Calu3 (cell line): ENCODE data around the gene TP53BP1. TPM values are rescaled to one million over a fixed set of nuclear protein-coding genes. Genes with fewer than 3 reads are reported as not detected.

Experiments
- BruUV-seq: library from RNA; stranded (reverse); fragments of 400-500 nt; replicated peaks from 2 replicates; lab custom pipeline; 2021; lab: Mats Ljungman, UMichigan
- CTCF ChIA-PET: fragments of 300-600 bp; sonication (Branson Sonifier 250); formaldehyde crosslinking; loops from one replicate; lab custom pipeline; 2022; ENCODE audit warnings: antibody characterized with exemption; lab: Charles Lee
- DNase-seq: peaks from one replicate; pipeline ENCODE4 v3.0.0; 2022
- H3K27ac Mint-ChIP-seq: one replicate; pipeline ENCODE4 v1.8.0; 2022; ENCODE audit warnings: mixed read lengths; ENCODE audit not compliant: unreplicated experiment
- H3K27me3 Mint-ChIP-seq: one replicate; pipeline ENCODE4 v1.8.0; 2022; ENCODE audit warnings: mixed read lengths; ENCODE audit not compliant: unreplicated experiment
- H3K36me3 Mint-ChIP-seq: one replicate; pipeline ENCODE4 v1.8.0; 2022; ENCODE audit warnings: mild to moderate bottlenecking, moderate library complexity, mixed read lengths; ENCODE audit not compliant: insufficient read depth, unreplicated experiment
- H3K4me1 Mint-ChIP-seq: one replicate; pipeline ENCODE4 v1.8.0; 2022; ENCODE audit warnings: mild to moderate bottlenecking, low read depth, mixed read lengths; ENCODE audit not compliant: unreplicated experiment
- H3K4me3 Mint-ChIP-seq: one replicate; pipeline ENCODE4 v1.8.0; 2022; ENCODE audit warnings: mild to moderate bottlenecking, low read depth, moderate library complexity, mixed read lengths; ENCODE audit not compliant: unreplicated experiment
- H3K9me3 Mint-ChIP-seq: one replicate; pipeline ENCODE4 v1.8.0; 2022; ENCODE audit warnings: low read depth, mixed read lengths; ENCODE audit not compliant: unreplicated experiment
- intact Hi-C: fragments of 100-400 bp; cut with micrococcal nuclease; formaldehyde crosslinking; loops from one replicate; pipeline ENCODE4 v1.10.0; 2022; ENCODE audit not compliant: unreplicated experiment
- total RNA-seq: library from RNA; stranded (reverse); gene quantifications from 2 replicates; pipeline ENCODE4 v1.2.3, GENCODE V29; 2022
- TF ChIP-seq, protein P1 (sequence below): fragments of 200-600 bp; IDR thresholded peaks from one replicate; pipeline ENCODE4 v1.8.0; 2022; ENCODE audit warnings: antibody characterized with exemption; ENCODE audit not compliant: unreplicated experiment

Gene TP53BP1
- total RNA-seq, 1 experiment from 2014 or later = 36.2 TPM

GRCh38 chr15:43513550-43513949, 20.6 kb upstream of the TP53BP1 start:
- no peak for DNase-seq
- Mint-ChIP-seq H3K27me3 (peaks cover 48% of the 10 kb centered on the region), H3K4me1 (peaks cover 10% of the 10 kb centered on the region), H3K4me3 (no peak overlapping the region), H3K9me3 (no peaks in the 10 kb centered on the region), H3K36me3 (peaks cover 16% of the 10 kb centered on the region), H3K27ac (no peak overlapping the region)
- TF ChIP-seq, protein P1, sequence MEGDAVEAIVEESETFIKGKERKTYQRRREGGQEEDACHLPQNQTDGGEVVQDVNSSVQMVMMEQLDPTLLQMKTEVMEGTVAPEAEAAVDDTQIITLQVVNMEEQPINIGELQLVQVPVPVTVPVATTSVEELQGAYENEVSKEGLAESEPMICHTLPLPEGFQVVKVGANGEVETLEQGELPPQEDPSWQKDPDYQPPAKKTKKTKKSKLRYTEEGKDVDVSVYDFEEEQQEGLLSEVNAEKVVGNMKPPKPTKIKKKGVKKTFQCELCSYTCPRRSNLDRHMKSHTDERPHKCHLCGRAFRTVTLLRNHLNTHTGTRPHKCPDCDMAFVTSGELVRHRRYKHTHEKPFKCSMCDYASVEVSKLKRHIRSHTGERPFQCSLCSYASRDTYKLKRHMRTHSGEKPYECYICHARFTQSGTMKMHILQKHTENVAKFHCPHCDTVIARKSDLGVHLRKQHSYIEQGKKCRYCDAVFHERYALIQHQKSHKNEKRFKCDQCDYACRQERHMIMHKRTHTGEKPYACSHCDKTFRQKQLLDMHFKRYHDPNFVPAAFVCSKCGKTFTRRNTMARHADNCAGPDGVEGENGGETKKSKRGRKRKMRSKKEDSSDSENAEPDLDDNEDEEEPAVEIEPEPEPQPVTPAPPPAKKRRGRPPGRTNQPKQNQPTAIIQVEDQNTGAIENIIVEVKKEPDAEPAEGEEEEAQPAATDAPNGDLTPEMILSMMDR = no peak
- intact Hi-C loops = no loop called here
- BruUV-seq = no TSS peak
- CTCF ChIA-PET = interaction anchor here (1.2 kb wide), 1 partner anchor 14 kb away, joined by 3 read pairs; no protein-coding TSS in a partner anchor

DNA sequence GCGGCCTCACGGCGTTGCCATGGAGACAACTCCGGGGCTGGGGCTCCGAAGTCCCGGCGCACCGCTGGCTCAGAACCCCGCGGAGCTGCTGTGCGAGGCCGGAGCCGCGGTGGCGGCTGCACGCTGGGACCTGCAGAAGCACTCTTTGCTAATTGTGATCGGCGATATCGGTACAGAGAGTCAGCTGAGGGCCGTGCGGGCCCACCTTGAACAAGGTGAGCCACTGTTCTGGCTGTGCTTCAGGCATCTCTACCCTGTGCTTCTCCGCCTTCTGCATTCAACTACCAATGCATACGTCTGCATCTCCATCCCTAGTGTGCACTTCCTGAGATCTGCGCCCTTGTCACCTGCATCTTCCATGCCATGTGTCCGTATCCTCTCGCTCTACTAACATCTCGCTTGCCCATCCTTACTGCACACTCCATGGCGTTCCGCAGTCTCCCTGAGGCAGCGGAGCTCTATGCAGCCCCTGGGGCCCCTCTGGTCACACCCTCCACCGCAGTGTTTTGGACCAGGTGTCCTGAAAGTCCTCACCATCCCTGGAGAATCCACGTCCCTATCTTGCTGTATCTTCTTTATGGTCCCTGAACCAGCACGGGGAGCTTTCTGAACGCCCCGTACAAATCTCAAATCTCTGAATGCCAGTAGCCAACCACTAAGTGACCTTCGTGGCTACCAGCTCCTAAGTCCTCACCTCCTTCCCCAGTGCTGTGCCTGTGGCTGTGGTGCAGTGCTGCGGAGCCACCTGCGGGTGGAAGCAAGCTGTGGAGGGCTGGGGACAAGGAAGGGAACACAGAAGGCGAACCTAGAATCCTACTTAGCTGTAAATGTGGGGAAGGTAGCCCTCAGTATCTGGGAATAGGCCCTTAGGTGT, 18.3 kb upstream of the TP53BP1 start:
- Mint-ChIP-seq H3K27me3 (peaks cover 25% of the 10 kb centered on the region), H3K9me3 (no peaks in the 10 kb centered on the region), H3K4me3 (peak overlapping the region; percentile 92), H3K4me1 (peaks cover 10% of the 10 kb centered on the region), H3K36me3 (peaks cover 16% of the 10 kb centered on the region), H3K27ac (peak overlapping the region; percentile 53)
- no peak for DNase-seq
- intact Hi-C loops = no loop called here
- no TSS peak for BruUV-seq
- CTCF ChIA-PET = interaction anchor here (0.6 to 0.7 kb wide), 2 partner anchors 70 to 71 kb away, joined by 3 read pairs; no protein-coding TSS in a partner anchor
- TF ChIP-seq, protein P1 = no peak

DNA sequence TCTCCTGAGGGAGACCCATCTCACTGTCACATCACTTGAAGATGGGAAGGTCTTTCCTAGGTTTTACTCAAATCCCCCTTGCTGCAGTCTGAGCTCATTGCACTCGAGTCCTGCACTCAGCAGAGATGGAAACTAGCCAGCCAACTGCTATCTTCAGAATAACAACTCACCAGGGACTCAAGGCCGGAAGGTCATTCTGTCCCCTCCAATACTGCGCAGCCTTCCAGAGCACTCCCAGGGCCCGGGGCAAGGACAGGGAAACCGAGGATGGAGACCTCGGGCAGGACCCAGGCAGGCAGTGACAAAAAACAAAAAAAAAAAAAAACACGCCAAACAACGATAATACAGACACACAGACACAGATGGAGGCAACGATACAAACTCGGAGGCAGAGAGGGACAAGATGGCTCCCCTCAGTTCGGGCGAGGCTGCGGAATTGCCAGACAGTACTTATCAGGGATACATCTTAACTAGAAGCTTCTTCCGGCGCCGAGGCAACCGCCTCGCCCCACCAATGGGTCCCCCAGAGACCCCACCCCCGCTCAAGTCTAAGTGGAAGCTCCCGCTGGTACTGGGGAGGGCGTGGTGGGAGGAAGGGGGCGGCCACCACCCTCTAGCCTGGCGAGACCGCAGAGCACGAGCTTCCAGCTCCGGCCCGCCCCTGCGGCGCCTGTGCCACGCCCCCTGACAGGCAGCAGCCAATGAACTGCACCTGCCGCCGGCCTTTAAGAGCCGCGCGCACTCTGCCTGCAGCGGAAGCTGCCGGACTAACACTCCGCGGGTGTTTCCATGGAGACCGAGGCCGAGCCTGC, 17.4 kb upstream of the TP53BP1 start:
- H3K4me3 Mint-ChIP-seq = peak overlapping the region; percentile 92
- intact Hi-C loops = no loop called here
- peak overlapping the region; percentile 53 for H3K27ac Mint-ChIP-seq
- no peaks in the 10 kb centered on the region for H3K9me3 Mint-ChIP-seq
- CTCF ChIA-PET = interaction anchor here (0.7 to 0.8 kb wide), 2 partner anchors 21 to 70 kb away, joined by 3 to 4 read pairs; no protein-coding TSS in a partner anchor
- H3K27me3 Mint-ChIP-seq = peaks cover 20% of the 10 kb centered on the region
- no TSS peak for BruUV-seq
- peak; percentile 93 for DNase-seq
- TF ChIP-seq, protein P1 = no peak
- H3K36me3 Mint-ChIP-seq = peaks cover 16% of the 10 kb centered on the region
- peaks cover 10% of the 10 kb centered on the region for H3K4me1 Mint-ChIP-seq

DNA sequence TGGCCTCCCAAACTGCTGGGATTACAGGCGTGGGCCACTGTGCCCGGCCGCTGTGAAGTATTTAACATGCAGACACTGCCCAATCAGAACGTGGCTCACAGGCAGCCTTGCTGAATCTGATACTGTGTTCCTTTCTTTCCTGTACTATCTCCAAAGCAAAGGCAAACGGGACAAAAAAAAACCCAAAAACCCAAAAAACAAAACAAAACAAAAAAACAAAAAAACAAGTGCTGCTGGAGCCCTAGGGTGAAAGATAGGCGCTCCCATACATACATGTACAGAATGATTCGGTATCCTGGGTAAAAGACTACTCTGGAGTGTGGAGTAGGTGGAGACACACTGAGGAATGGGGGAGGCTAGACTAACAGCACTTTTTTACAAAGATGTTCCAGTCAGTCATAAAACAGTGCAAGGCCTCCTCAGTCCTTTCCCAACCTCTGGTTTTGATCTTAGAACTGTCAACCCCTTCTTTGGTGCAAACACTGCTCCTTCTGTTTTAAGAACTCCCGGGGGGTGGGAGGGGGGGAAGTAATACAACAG, 16.8 kb upstream of the TP53BP1 start:
- peaks cover 10% of the 10 kb centered on the region for H3K4me1 Mint-ChIP-seq
- peaks cover 20% of the 10 kb centered on the region for H3K27me3 Mint-ChIP-seq
- peaks cover 16% of the 10 kb centered on the region for H3K36me3 Mint-ChIP-seq
- DNase-seq = no peak
- no TSS peak for BruUV-seq
- TF ChIP-seq, protein P1 = no peak
- peak overlapping the region; percentile 92 for H3K4me3 Mint-ChIP-seq
- no peaks in the 10 kb centered on the region for H3K9me3 Mint-ChIP-seq
- CTCF ChIA-PET = interaction anchor here (0.8 kb wide), 1 partner anchor 21 kb away, joined by 4 read pairs; no protein-coding TSS in a partner anchor
- no peak overlapping the region for H3K27ac Mint-ChIP-seq
- intact Hi-C loops = no loop called here
